GM12801 (cell line): ENCODE results near the gene PLOD1.

Experiments
- CTCF ChIP-seq: IDR thresholded peaks from one replicate; pipeline ENCODE4 v1.5.1; 2011; ENCODE audit warnings: control low read depth; ENCODE audit not compliant: insufficient read length; ENCODE audit errors: extremely low read depth

PLOD1 gene

GRCh38 chr1:11990303-11991032 is 56.0 kb downstream of the PLOD1 start:
- TF ChIP-seq CTCF: no peak

GRCh38 chr1:11991969-11992676 is 57.6 kb downstream of the PLOD1 start:
- TF ChIP-seq CTCF: no peak

- TF ChIP-seq CTCF: no peak
Measured at GRCh38 chr1:11997081-11997850, 62.7 kb downstream of the PLOD1 start.

GRCh38 chr1:11998636-11999035 is 64.1 kb downstream of the PLOD1 start:
- no peak for TF ChIP-seq CTCF

- TF ChIP-seq CTCF: no peak
Measured at GRCh38 chr1:11999236-11999635, 64.7 kb downstream of the PLOD1 start.

GRCh38 chr1:12001249-12001917 is 66.9 kb downstream of the PLOD1 start:
- TF ChIP-seq CTCF: no peak
